OCI-LY7 (cell line): ENCODE data around the gene MET. TPM values are rescaled to one million over a fixed set of nuclear protein-coding genes. Genes with fewer than 3 reads are reported as not detected.

Source experiments
- BruUV-seq: library from RNA; stranded (reverse); fragments of 400-500 nt; replicated peaks from 2 replicates; lab custom pipeline; 2021; lab: Mats Ljungman, UMichigan
- CTCF ChIA-PET: fragments of 300-600 bp; sonication (Branson Sonifier 250); formaldehyde crosslinking; loops from one replicate; lab custom pipeline; 2022; ENCODE audit warnings: antibody characterized with exemption; ENCODE audit not compliant: unreplicated experiment; lab: Charles Lee
- POLR2A ChIA-PET: fragments of 300-600 bp; sonication (Branson Sonifier 250); formaldehyde crosslinking; loops from one replicate; lab custom pipeline; 2022; ENCODE audit warnings: antibody characterized with exemption; lab: Charles Lee
- DNase-seq: peaks from one replicate; pipeline ENCODE4 v3.0.0-alpha.2; 2015; ENCODE audit warnings: low spot score
- H2AFZ ChIP-seq: fragments of 200-600 bp; sonication (generic), shearing (Covaris generic); 2 replicates; pipeline ENCODE4 v1.6.1; 2014; ENCODE audit warnings: mild to moderate bottlenecking, antibody characterized with exemption, low read length, moderate library complexity
- H3K27ac ChIP-seq: fragments of 200-600 bp; sonication (generic); 2 replicates; pipeline ENCODE4 v1.5.1; 2014; ENCODE audit warnings: mixed run types, low read depth, mild to moderate bottlenecking, moderate library complexity, low read length, inconsistent platforms; ENCODE audit not compliant: poor library complexity, severe bottlenecking
- H3K36me3 ChIP-seq: fragments of 200-600 bp; sonication (generic); 2 replicates; pipeline ENCODE4 v1.6.1; 2014; ENCODE audit warnings: mild to moderate bottlenecking, antibody characterized with exemption, low read length, moderate library complexity, mixed read lengths; ENCODE audit not compliant: insufficient read depth
- H3K4me1 ChIP-seq: fragments of 200-600 bp; sonication (generic); 2 replicates; pipeline ENCODE4 v1.5.1; 2014; ENCODE audit warnings: mild to moderate bottlenecking, low read length; ENCODE audit not compliant: insufficient read depth, poor library complexity, severe bottlenecking
- H3K4me2 ChIP-seq: fragments of 200-600 bp; sonication (generic); 2 replicates; pipeline ENCODE4 v1.6.1; 2014; ENCODE audit warnings: mild to moderate bottlenecking, low read length
- H3K4me3 ChIP-seq: fragments of 200-600 bp; sonication (generic); 2 replicates; pipeline ENCODE4 v1.5.1; 2014; ENCODE audit warnings: mild to moderate bottlenecking, low read depth, low read length; ENCODE audit not compliant: poor library complexity, severe bottlenecking
- H3K79me2 ChIP-seq: fragments of 200-600 bp; sonication (generic); 2 replicates; pipeline ENCODE4 v1.6.1; 2016; ENCODE audit warnings: low read depth, mild to moderate bottlenecking, low read length, moderate library complexity, mixed read lengths; ENCODE audit not compliant: insufficient read depth
- H3K9me2 ChIP-seq: fragments of 200-600 bp; sonication (generic); 2 replicates; pipeline ENCODE4 v1.6.1; 2016; ENCODE audit warnings: mild to moderate bottlenecking, low read length, mixed read lengths; ENCODE audit not compliant: insufficient read depth
- H3K9me3 ChIP-seq: fragments of 200-600 bp; sonication (generic); 2 replicates; pipeline ENCODE4 v1.6.1; 2014; ENCODE audit warnings: mild to moderate bottlenecking, mixed run types, low read length, mixed read lengths
- H4K20me1 ChIP-seq: fragments of 200-600 bp; sonication (generic); 2 replicates; pipeline ENCODE4 v1.6.1; 2014; ENCODE audit warnings: mild to moderate bottlenecking, antibody characterized with exemption, low read length, moderate library complexity, mixed read lengths; ENCODE audit not compliant: insufficient read depth
- CTCF ChIP-seq: fragments of 200-600 bp; sonication (generic); conservative IDR thresholded peaks from 2 replicates; pipeline ENCODE4 v1.5.1; 2014; ENCODE audit warnings: mild to moderate bottlenecking, antibody characterized with exemption, low read length, moderate library complexity, mixed read lengths
- EZH2phosphoT487 ChIP-seq: fragments of 200-600 bp; sonication (generic); IDR thresholded peaks from 2 replicates; pipeline ENCODE4 v1.6.1; 2018; ENCODE audit warnings: low read depth, borderline replicate concordance, mild to moderate bottlenecking, mixed run types, antibody characterized with exemption, low read length, moderate library complexity, mixed read lengths
- intact Hi-C: fragments of 100-400 bp; cut with micrococcal nuclease; formaldehyde crosslinking; loops from one replicate; pipeline ENCODE4 v1.10.0; 2022; ENCODE audit not compliant: unreplicated experiment
- total RNA-seq, 2 experiments: library from RNA; depleted of rRNA in 1 of 2; stranded (reverse); fragments of >200 nt in 1 of 2; shearing (Covaris generic) in 1 of 2; gene quantifications; 2 replicates each; pipeline ENCODE4 v1.2.3, GENCODE V29; 2014 to 2022

Gene MET
- total RNA-seq, 2 experiments from 2014 or later: not detected

DNA sequence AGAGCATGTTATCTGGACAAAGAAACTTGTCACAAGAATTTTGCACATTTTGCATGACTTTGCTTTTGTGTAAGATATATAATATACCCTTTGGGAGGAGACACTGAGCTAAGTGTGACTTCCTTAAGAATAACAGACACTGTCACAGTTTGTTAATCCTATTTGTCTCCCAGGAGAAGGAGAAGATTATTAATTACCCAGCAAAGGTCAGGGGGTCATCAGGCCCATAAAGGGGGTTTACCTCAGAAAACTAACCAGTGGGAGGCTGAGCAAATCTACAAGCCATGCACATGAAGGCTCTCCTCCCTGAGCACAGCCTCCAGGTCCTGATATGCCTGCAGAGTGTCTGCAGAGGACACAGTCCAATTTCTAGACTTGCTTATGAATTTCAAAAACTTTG lies 10.1 kb upstream of the MET start:
- Histone ChIP-seq H3K27ac (no peak overlapping the region), H3K4me2 (no peak overlapping the region), H3K79me2 (no peaks in the 10 kb centered on the region), H2AFZ (no peak overlapping the region), H3K36me3 (no peaks in the 10 kb centered on the region), H4K20me1 (no peaks in the 10 kb centered on the region; the same call in 1 of the 2 replicates), H3K4me3 (no peak overlapping the region), H3K9me2 (no peaks in the 10 kb centered on the region), H3K4me1 (no peaks in the 10 kb centered on the region), H3K9me3 (no peaks in the 10 kb centered on the region)
- TF ChIP-seq CTCF (no peak), EZH2phosphoT487 (no peak)
- no TSS peak for BruUV-seq
- ChIA-PET CTCF (no interaction called here), POLR2A (no interaction called here)
- intact Hi-C loops: no loop called here
- DNase-seq: no peak

DNA sequence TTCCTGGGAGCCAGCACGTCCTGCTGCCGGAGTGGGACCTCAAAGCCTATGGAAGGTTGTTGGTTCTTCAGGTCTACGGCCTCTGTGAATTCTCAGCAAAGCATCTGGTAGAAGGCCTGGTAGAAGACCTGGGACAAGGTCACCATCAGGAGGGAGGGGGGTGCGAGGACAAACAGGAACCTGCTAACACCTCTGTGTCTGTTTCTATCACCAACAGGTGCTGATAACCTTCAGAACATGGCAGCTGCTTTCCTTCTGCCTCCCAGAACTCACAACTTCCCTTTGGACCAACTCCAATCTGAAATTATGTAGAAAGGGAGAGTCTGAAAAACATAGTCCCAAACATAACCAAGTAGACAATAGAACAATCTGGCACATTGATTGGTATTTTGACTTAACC lies 8.3 kb upstream of the MET start:
- H3K4me1 ChIP-seq: no peaks in the 10 kb centered on the region
- H3K79me2 ChIP-seq: no peaks in the 10 kb centered on the region
- H3K36me3 ChIP-seq: no peaks in the 10 kb centered on the region
- H2AFZ ChIP-seq: no peak overlapping the region
- no TSS peak for BruUV-seq
- no peak for DNase-seq
- intact Hi-C loops: no loop called here
- no peak overlapping the region for H3K4me2 ChIP-seq
- no peaks in the 10 kb centered on the region for H3K9me3 ChIP-seq
- ChIA-PET CTCF (no interaction called here), POLR2A (no interaction called here)
- TF ChIP-seq EZH2phosphoT487 (no peak), CTCF (no peak)
- no peak overlapping the region for H3K27ac ChIP-seq
- H3K9me2 ChIP-seq: no peaks in the 10 kb centered on the region
- no peak overlapping the region for H3K4me3 ChIP-seq
- H4K20me1 ChIP-seq: no peaks in the 10 kb centered on the region

- Histone ChIP-seq H3K27ac (no peak overlapping the region), H3K36me3 (no peaks in the 10 kb centered on the region), H3K4me3 (no peak overlapping the region), H3K79me2 (no peaks in the 10 kb centered on the region), H3K4me2 (no peak overlapping the region), H3K9me2 (no peaks in the 10 kb centered on the region), H4K20me1 (no peaks in the 10 kb centered on the region), H2AFZ (no peak overlapping the region), H3K9me3 (no peaks in the 10 kb centered on the region), H3K4me1 (no peaks in the 10 kb centered on the region)
- CTCF ChIA-PET: no interaction called here
- intact Hi-C loops: no loop called here
- POLR2A ChIA-PET: interaction anchor here (0.6 to 1.1 kb wide), 3 partner anchors 11 to 35 kb away, joined by 3 to 4 read pairs (median 3); no protein-coding TSS in a partner anchor
- DNase-seq: no peak
- no peak for TF ChIP-seq EZH2phosphoT487
- TF ChIP-seq CTCF: no peak
- no TSS peak for BruUV-seq
Observed at GRCh38 chr7:116665332-116665996, 6.5 kb upstream of the MET start.
